H1 (cell line): ENCODE data around the gene NRXN3.

Experiments used
- CTCF ChIP-seq, 3 experiments: IDR thresholded peaks; 1 replicate in 2 of 3; 2 replicates in 1 of 3; pipeline versions ENCODE4 v1.5.1 to v1.6.1; 2011; ENCODE audit warnings: low read length in 3 of 3, mild to moderate bottlenecking in 3 of 3, inconsistent platforms in 2 of 3, low read depth in 1 of 3, moderate library complexity in 1 of 3; ENCODE audit not compliant: insufficient read depth in 1 of 3; ENCODE audit errors: control extremely low read depth in 1 of 3
- GABPA ChIP-seq: IDR thresholded peaks from 2 replicates; pipeline ENCODE4 v1.6.1; 2011; ENCODE audit warnings: mild to moderate bottlenecking, low read length, moderate library complexity, borderline replicate concordance; ENCODE audit not compliant: insufficient read depth
- HDAC6 ChIP-seq: IDR thresholded peaks from one replicate; pipeline ENCODE4 v1.7.1; 2012; ENCODE audit warnings: low read depth, mild to moderate bottlenecking, inconsistent platforms, low read length, moderate library complexity
- POLR2A ChIP-seq, 2 experiments: IDR thresholded peaks; 1 replicate in 1 of 2; 2 replicates in 1 of 2; pipeline ENCODE4 v1.6.1; 2011; ENCODE audit warnings: low read depth in 2 of 2, low read length in 2 of 2, mild to moderate bottlenecking in 2 of 2; ENCODE audit errors: control extremely low read depth in 1 of 2
- RXRA ChIP-seq: IDR thresholded peaks from 2 replicates; pipeline ENCODE4 v1.6.1; 2011; ENCODE audit warnings: low read depth, mild to moderate bottlenecking, low read length, moderate library complexity; ENCODE audit not compliant: insufficient read depth
- SIN3A ChIP-seq, 2 experiments: IDR thresholded peaks in 1 of 2; conservative IDR thresholded peaks in 1 of 2; 2 replicates each; pipeline ENCODE4 v1.6.1; 2011 to 2012; ENCODE audit warnings: low read length in 2 of 2, improper control_type of control experiment in 1 of 2, low read depth in 1 of 2, mild to moderate bottlenecking in 1 of 2

GRCh38 chr14:79749065-79749464, 1578.9 kb downstream of the NRXN3 start:
- no peak for TF ChIP-seq SIN3A (conservative IDR thresholded peaks at IDR 0.05 in 1 of 2, IDR thresholded peaks at IDR 0.05 in 1 of 2; ENCODE audit: low read depth in 1 of 2, low read length in 2 of 2)
- TF ChIP-seq CTCF (IDR thresholded peaks at IDR 0.05; ENCODE audit: control extremely low read depth in 1 of 3, insufficient read depth in 1 of 3, low read depth in 1 of 3, low read length in 3 of 3) = no peak
- TF ChIP-seq RXRA = no peak
- no peak for TF ChIP-seq GABPA
- TF ChIP-seq POLR2A (IDR thresholded peaks at IDR 0.05; ENCODE audit: control extremely low read depth in 1 of 2, low read depth in 2 of 2, low read length in 2 of 2) = no peak
- TF ChIP-seq HDAC6 = no peak
